GM12873 (cell line): ENCODE measurements around the gene RHOC.

Source experiments
- CTCF ChIP-seq: IDR thresholded peaks from 2 replicates; pipeline ENCODE4 v1.5.1; 2012; ENCODE audit warnings: low read depth, mild to moderate bottlenecking, moderate library complexity, low read length, control low read depth; ENCODE audit not compliant: insufficient read depth; ENCODE audit errors: missing control alignments

The RHOC gene

GRCh38 chr1:112672842-112673241, 34.1 kb downstream of the RHOC start:
- TF ChIP-seq CTCF: no peak

- TF ChIP-seq CTCF: no peak
These were observed 34.9 kb downstream of the RHOC start for GRCh38 chr1:112672009-112672408.

DNA sequence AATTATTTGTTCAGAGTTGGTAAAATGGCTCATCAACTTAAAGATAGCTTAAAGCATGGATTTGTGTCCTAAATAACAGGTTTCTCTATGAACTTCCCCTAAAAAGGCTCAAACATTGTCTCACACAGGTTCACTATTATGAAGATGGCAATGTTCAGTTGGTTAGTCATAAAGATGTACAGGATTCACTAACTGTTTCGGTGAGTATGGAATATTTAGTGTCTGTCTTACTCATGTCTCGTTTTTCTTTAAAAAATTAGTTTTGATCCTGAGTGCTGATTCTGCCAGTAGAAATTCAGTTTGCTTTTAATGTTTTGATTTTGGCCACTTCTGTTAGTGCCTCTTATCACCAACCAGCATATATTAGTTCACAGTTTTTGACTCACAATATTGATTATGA, 40.0 kb downstream of the RHOC start:
- no peak for TF ChIP-seq CTCF

GRCh38 chr1:112665857-112666256, 41.1 kb downstream of the RHOC start:
- no peak for TF ChIP-seq CTCF

DNA sequence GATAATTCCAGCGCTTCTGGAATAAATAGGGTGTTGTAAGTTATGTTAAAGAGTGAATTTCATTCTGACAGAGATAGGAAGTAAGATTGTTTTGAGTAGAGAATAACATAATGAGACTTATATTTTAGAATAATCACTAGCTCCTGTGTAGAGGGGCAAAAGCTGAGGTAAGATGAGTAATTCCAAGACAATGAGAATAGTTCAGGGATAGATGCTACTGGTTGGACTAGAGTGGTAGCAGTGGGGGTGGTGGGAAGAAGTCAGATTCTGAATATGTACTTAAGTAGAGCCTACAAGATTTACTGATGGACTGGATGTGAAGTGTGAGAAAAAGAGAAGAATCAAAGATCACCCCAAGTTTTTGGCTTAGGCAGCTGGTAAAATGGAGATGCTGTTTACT, 55.7 kb downstream of the RHOC start:
- TF ChIP-seq CTCF: no peak
